ENCODE results near the gene SRPX.

DNA sequence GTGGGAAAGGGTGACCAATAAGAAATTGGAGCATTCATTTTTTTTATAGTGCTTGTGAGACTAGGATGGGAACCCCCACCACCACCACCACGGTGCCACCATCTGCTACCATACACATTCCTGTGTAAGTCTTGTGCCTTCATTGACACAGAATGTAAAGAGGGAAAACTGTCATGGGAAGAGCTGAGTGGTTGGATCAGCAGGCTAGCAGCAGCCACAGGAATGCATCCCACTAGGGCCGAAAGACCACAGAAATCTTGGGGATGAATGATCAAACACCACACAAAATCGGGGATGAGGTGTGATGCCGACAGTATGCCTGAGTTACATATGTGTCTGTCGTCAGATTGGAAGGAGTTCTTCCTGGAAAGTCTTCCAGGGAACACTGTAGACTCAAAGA, 69.2 kb downstream of the SRPX start:
- TF ChIP-seq, protein P1, sequence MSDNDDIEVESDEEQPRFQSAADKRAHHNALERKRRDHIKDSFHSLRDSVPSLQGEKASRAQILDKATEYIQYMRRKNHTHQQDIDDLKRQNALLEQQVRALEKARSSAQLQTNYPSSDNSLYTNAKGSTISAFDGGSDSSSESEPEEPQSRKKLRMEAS (IDR thresholded peaks at IDR 0.05; ENCODE audit: low read depth, low read length), result no peak
- no peak for TF ChIP-seq CTCF (IDR thresholded peaks at IDR 0.05; ENCODE audit: low read depth, low read length)
- TF ChIP-seq POLR2A (IDR thresholded peaks at IDR 0.05; ENCODE audit: extremely low read depth, insufficient read length), result no peak
- no peak for TF ChIP-seq MYC (IDR thresholded peaks at IDR 0.05; ENCODE audit: low read depth, low read length)

Measured in NB4 (cell line).